Measurements from ENCODE around the gene HGD. TPM values are rescaled to one million over a fixed set of nuclear protein-coding genes. Genes with fewer than 3 reads are reported as not detected.

HGD gene
- total RNA-seq, 2 experiments from 2014 or later = 0.19 TPM; not detected in 1

DNA sequence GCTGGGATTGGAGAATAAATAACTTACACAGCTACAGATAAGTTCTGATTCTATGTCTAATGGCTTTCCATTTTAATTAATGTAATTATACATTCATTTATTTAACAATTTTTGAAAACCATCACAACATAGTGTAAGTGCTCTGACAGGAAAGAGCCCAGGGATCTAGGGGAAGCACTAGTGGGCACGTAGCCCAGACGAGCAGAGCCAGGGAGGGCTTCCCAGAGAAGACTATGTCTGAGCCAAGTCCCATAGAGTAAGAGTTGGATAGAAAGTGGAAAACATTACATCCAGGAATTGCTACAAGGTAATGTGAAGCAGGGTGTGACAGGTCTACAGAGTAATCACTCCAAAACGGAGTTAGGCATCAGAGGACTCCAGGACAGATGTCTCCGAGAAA is 2.9 kb upstream of the HGD start:
- H3K4me1 ChIP-seq (ENCODE audit: insufficient read depth, low read length, poor library complexity, severe bottlenecking) = peaks cover 10% of the 10 kb centered on the region
- ChIA-PET POLR2A (interaction anchor here (0.5 kb wide), 1 partner anchor 269 kb away, joined by 3 read pairs; no protein-coding TSS in a partner anchor), CTCF (ENCODE audit: unreplicated experiment) (interaction anchor here (0.7 kb wide), 1 partner anchor 16 kb away, joined by 3 read pairs; no protein-coding TSS in a partner anchor)
- no peaks in the 10 kb centered on the region for H3K9me3 ChIP-seq (ENCODE audit: low read length)
- TF ChIP-seq, protein P1, sequence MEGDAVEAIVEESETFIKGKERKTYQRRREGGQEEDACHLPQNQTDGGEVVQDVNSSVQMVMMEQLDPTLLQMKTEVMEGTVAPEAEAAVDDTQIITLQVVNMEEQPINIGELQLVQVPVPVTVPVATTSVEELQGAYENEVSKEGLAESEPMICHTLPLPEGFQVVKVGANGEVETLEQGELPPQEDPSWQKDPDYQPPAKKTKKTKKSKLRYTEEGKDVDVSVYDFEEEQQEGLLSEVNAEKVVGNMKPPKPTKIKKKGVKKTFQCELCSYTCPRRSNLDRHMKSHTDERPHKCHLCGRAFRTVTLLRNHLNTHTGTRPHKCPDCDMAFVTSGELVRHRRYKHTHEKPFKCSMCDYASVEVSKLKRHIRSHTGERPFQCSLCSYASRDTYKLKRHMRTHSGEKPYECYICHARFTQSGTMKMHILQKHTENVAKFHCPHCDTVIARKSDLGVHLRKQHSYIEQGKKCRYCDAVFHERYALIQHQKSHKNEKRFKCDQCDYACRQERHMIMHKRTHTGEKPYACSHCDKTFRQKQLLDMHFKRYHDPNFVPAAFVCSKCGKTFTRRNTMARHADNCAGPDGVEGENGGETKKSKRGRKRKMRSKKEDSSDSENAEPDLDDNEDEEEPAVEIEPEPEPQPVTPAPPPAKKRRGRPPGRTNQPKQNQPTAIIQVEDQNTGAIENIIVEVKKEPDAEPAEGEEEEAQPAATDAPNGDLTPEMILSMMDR (conservative IDR thresholded peaks at IDR 0.05; ENCODE audit: low read length) = no peak
- TF ChIP-seq EZH2phosphoT487 (IDR thresholded peaks at IDR 0.05; ENCODE audit: borderline replicate concordance, low read depth, low read length) = no peak
- DNase-seq (ENCODE audit: low spot score) = no peak
- no peaks in the 10 kb centered on the region for H3K79me2 ChIP-seq (ENCODE audit: insufficient read depth, low read depth, low read length)
- H4K20me1 ChIP-seq (ENCODE audit: insufficient read depth, low read length) = no peaks in the 10 kb centered on the region
- H3K9me2 ChIP-seq (ENCODE audit: insufficient read depth, low read length) = no peaks in the 10 kb centered on the region
- intact Hi-C loops (cut with micrococcal nuclease; ENCODE audit: unreplicated experiment) = loop anchor here (5.0 kb wide), 1 partner anchor 112 kb away; no protein-coding TSS in a partner anchor
- BruUV-seq (replicated peaks) = no TSS peak
- no peak overlapping the region for H3K4me3 ChIP-seq (ENCODE audit: low read depth, low read length, poor library complexity, severe bottlenecking)
- H2AFZ ChIP-seq (ENCODE audit: low read length) = no peak overlapping the region
- no peak overlapping the region for H3K27ac ChIP-seq (ENCODE audit: low read depth, low read length, poor library complexity, severe bottlenecking)
- no peaks in the 10 kb centered on the region for H3K36me3 ChIP-seq (ENCODE audit: insufficient read depth, low read length)
- H3K4me2 ChIP-seq (ENCODE audit: low read length) = no peak overlapping the region

DNA sequence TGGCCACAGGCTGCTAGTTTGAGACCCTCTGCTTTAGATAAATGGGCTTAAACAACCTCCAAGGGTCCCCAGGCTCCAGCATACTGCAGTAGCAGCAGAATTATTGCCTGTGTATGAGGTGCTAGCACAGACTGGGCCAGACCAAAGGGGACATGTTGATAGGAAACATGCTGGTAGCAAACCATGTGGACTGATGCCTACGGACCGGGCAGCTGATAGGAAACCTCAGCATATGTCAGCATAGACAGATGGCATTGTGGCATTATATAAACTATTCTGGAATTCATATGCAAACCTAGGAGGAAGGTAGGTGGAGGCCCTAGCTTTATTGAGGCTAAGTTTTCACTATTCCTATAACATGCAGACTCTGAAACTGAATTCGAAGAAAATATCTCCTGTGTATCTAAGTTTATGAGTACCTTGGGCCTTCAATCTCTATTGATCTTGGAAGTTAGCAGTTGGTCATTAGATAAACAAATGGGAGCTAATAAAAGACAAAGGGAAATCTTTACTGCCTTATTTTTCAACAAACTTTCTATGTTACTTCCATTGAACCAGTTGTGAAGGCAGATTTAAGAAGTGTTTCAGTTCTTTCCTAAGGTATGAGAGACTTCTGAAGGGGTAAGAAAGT is 1.7 kb upstream of the HGD start:
- no peak overlapping the region for H3K4me2 ChIP-seq (ENCODE audit: low read length)
- H3K4me3 ChIP-seq (ENCODE audit: low read depth, low read length, poor library complexity, severe bottlenecking) = no peak overlapping the region
- H3K27ac ChIP-seq (ENCODE audit: low read depth, low read length, poor library complexity, severe bottlenecking) = no peak overlapping the region
- POLR2A ChIA-PET = no interaction called here
- intact Hi-C loops (cut with micrococcal nuclease; ENCODE audit: unreplicated experiment) = no loop called here
- no peak overlapping the region for H2AFZ ChIP-seq (ENCODE audit: low read length)
- DNase-seq (ENCODE audit: low spot score) = no peak
- H4K20me1 ChIP-seq (ENCODE audit: insufficient read depth, low read length) = no peaks in the 10 kb centered on the region
- no peak for TF ChIP-seq EZH2phosphoT487 (IDR thresholded peaks at IDR 0.05; ENCODE audit: borderline replicate concordance, low read depth, low read length)
- TF ChIP-seq, protein P1 (conservative IDR thresholded peaks at IDR 0.05; ENCODE audit: low read length) = no peak
- H3K4me1 ChIP-seq (ENCODE audit: insufficient read depth, low read length, poor library complexity, severe bottlenecking) = peaks cover 16% of the 10 kb centered on the region
- CTCF ChIA-PET (ENCODE audit: unreplicated experiment) = no interaction called here
- no peaks in the 10 kb centered on the region for H3K36me3 ChIP-seq (ENCODE audit: insufficient read depth, low read length)
- H3K9me3 ChIP-seq (ENCODE audit: low read length) = no peaks in the 10 kb centered on the region
- no peaks in the 10 kb centered on the region for H3K9me2 ChIP-seq (ENCODE audit: insufficient read depth, low read length)
- H3K79me2 ChIP-seq (ENCODE audit: insufficient read depth, low read depth, low read length) = no peaks in the 10 kb centered on the region
- BruUV-seq (replicated peaks) = no TSS peak

DNA sequence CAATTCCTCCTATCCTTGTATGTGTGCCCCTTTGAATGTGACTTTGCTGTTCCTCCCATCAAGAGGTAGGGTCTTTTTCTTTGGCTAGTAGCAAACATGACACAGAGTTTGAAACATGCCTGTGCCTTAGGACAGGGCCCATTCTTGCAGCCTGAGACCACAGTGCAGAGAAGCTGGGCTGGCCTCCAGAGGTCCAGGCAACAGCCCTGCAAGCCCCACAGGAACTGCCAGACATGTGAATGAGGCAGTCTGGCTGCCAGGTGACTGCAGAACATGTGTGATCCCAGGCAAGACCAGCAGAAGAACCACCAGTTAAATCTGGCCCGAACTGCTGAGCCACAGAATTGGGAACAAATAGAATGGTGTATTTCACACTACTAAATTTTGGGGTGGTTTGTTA is 1.2 kb upstream of the HGD start:
- intact Hi-C loops (cut with micrococcal nuclease; ENCODE audit: unreplicated experiment) = no loop called here
- no TSS peak for BruUV-seq (replicated peaks)

More for the DNA sequence above, 1.2 kb upstream of the HGD start:
- Histone ChIP-seq H2AFZ (ENCODE audit: low read length) (no peak overlapping the region), H3K27ac (ENCODE audit: low read depth, low read length, poor library complexity, severe bottlenecking) (no peak overlapping the region), H4K20me1 (ENCODE audit: insufficient read depth, low read length) (no peaks in the 10 kb centered on the region), H3K4me2 (ENCODE audit: low read length) (no peak overlapping the region), H3K79me2 (ENCODE audit: insufficient read depth, low read depth, low read length) (no peaks in the 10 kb centered on the region), H3K9me3 (ENCODE audit: low read length) (no peaks in the 10 kb centered on the region), H3K9me2 (ENCODE audit: insufficient read depth, low read length) (no peaks in the 10 kb centered on the region), H3K4me3 (ENCODE audit: low read depth, low read length, poor library complexity, severe bottlenecking) (no peak overlapping the region), H3K4me1 (ENCODE audit: insufficient read depth, low read length, poor library complexity, severe bottlenecking) (peaks cover 16% of the 10 kb centered on the region), H3K36me3 (ENCODE audit: insufficient read depth, low read length) (no peaks in the 10 kb centered on the region)
- CTCF ChIA-PET (ENCODE audit: unreplicated experiment) = no interaction called here
- no peak for DNase-seq (ENCODE audit: low spot score)
- no peak for TF ChIP-seq EZH2phosphoT487 (IDR thresholded peaks at IDR 0.05; ENCODE audit: borderline replicate concordance, low read depth, low read length)
- TF ChIP-seq, protein P1 (conservative IDR thresholded peaks at IDR 0.05; ENCODE audit: low read length) = no peak
- POLR2A ChIA-PET = no interaction called here
